ENCODE data around the gene BMP7. TPM values are rescaled to one million over a fixed set of nuclear protein-coding genes. Genes with fewer than 3 reads are reported as not detected.
"Not testable (repeated sequence)": the region's sequence is repeated elsewhere in the genome, so short reads cannot be mapped to it uniquely, and the experiment has no call there.

Gene BMP7
- total RNA-seq, 1 donor from 2014 or later, result not detected

- DNase-seq (ENCODE audit: low read depth in 2 of 2), result no peak
These were observed 72.3 kb downstream of the BMP7 start for GRCh38 chr20:57194154-57194553.

- DNase-seq (ENCODE audit: low read depth in 2 of 2), result no peak
These were observed 73.3 kb downstream of the BMP7 start for GRCh38 chr20:57193094-57193493.

- DNase-seq (ENCODE audit: low read depth in 2 of 2), result no peak
These were observed 74.1 kb downstream of the BMP7 start for GRCh38 chr20:57192311-57192710.

- DNase-seq (ENCODE audit: low read depth in 2 of 2), result not testable (repeated sequence)
These were observed 75.2 kb downstream of the BMP7 start for GRCh38 chr20:57191265-57191638.

GRCh38 chr20:57190536-57191264 lies 75.7 kb downstream of the BMP7 start:
- DNase-seq (ENCODE audit: low read depth in 2 of 2), result no peak

- DNase-seq (ENCODE audit: low read depth in 2 of 2), result no peak
These were observed 76.7 kb downstream of the BMP7 start for GRCh38 chr20:57189713-57190112.

- DNase-seq (ENCODE audit: low read depth in 2 of 2), result no peak
These were observed 77.8 kb downstream of the BMP7 start for GRCh38 chr20:57188576-57189079.

- no peak for DNase-seq (ENCODE audit: low read depth in 2 of 2)
These were observed 78.4 kb downstream of the BMP7 start for GRCh38 chr20:57188056-57188455.

- no peak for DNase-seq (ENCODE audit: low read depth in 2 of 2)
These were observed 79.3 kb downstream of the BMP7 start for GRCh38 chr20:57187068-57187634.

- DNase-seq (ENCODE audit: low read depth in 2 of 2), result no peak
These were observed 80.2 kb downstream of the BMP7 start for GRCh38 chr20:57186192-57186591.

- DNase-seq (ENCODE audit: low read depth in 2 of 2), result no peak
These were observed 81.2 kb downstream of the BMP7 start for GRCh38 chr20:57185188-57185743.

GRCh38 chr20:57183457-57184009 lies 82.9 kb downstream of the BMP7 start:
- no peak for DNase-seq (ENCODE audit: low read depth in 2 of 2)

GRCh38 chr20:57181639-57182038 lies 84.8 kb downstream of the BMP7 start:
- no peak for DNase-seq (ENCODE audit: low read depth in 2 of 2)

- DNase-seq (ENCODE audit: low read depth in 2 of 2), result no peak
These were observed 85.5 kb downstream of the BMP7 start for GRCh38 chr20:57180954-57181353.

GRCh38 chr20:57180387-57180786 lies 86.1 kb downstream of the BMP7 start:
- DNase-seq (ENCODE audit: low read depth in 2 of 2), result no peak

- DNase-seq (ENCODE audit: low read depth in 2 of 2), result no peak
These were observed 87.2 kb downstream of the BMP7 start for GRCh38 chr20:57179265-57179664.

GRCh38 chr20:57178582-57179111 lies 87.8 kb downstream of the BMP7 start:
- DNase-seq (ENCODE audit: low read depth in 2 of 2), result no peak

GRCh38 chr20:57177636-57178280 lies 88.7 kb downstream of the BMP7 start:
- DNase-seq (ENCODE audit: low read depth in 2 of 2), result no peak

GRCh38 chr20:57176842-57177241 lies 89.6 kb downstream of the BMP7 start:
- DNase-seq (ENCODE audit: low read depth in 2 of 2), result no peak

- no peak for DNase-seq (ENCODE audit: low read depth in 2 of 2)
These were observed 90.9 kb downstream of the BMP7 start for GRCh38 chr20:57175397-57176010.

- no peak for DNase-seq (ENCODE audit: low read depth in 2 of 2)
These were observed 91.7 kb downstream of the BMP7 start for GRCh38 chr20:57174737-57175136.

Data from lung microvascular endothelial cell (primary cell).